Neural crest cell (in vitro differentiated cells): Measurements from ENCODE around the gene GGNBP2. TPM values are rescaled to one million over a fixed set of nuclear protein-coding genes. Genes with fewer than 3 reads are reported as not detected.
A peak's percentile ranks its signal among the peaks of the same experiment; 100 is the strongest.

ENCODE experiments used
- DNase-seq: peaks from one replicate; pipeline ENCODE4 v3.0.0; 2021; ENCODE audit warnings: low read depth, mixed read lengths, low spot score
- H3K27ac Mint-ChIP-seq: one replicate; pipeline ENCODE4 v1.8.0; 2021; ENCODE audit warnings: mild to moderate bottlenecking, mixed read lengths; ENCODE audit not compliant: unreplicated experiment
- H3K27me3 Mint-ChIP-seq: 2 replicates; pipeline ENCODE4 v1.8.0; 2021; ENCODE audit warnings: low read depth, mild to moderate bottlenecking, mixed read lengths
- H3K36me3 Mint-ChIP-seq: 2 replicates; pipeline ENCODE4 v1.8.0; 2021; ENCODE audit warnings: low read depth, mild to moderate bottlenecking, mixed read lengths
- H3K4me1 Mint-ChIP-seq: 2 replicates; pipeline ENCODE4 v1.8.0; 2021; ENCODE audit warnings: mixed read lengths
- H3K4me3 Mint-ChIP-seq: one replicate; pipeline ENCODE4 v1.8.0; 2021; ENCODE audit warnings: mild to moderate bottlenecking, mixed read lengths
- H3K9me3 Mint-ChIP-seq: 2 replicates; pipeline ENCODE4 v1.8.0; 2021; ENCODE audit warnings: mixed read lengths
- CTCF ChIP-seq: fragments of 200-600 bp; sonication (generic); conservative IDR thresholded peaks from 2 replicates; pipeline ENCODE4 v1.5.0; 2021; ENCODE audit warnings: antibody characterized with exemption, mild to moderate bottlenecking
- long read RNA-seq: library from polyadenylated mRNA; unstranded; transcript quantifications from one replicate; pipeline ENCODE4 v2.0.0, GENCODE V29; 2020
- total RNA-seq: library from RNA; stranded (reverse); gene quantifications from 2 replicates; pipeline ENCODE4 v1.2.1, GENCODE V29; 2021

The GGNBP2 gene
- 71.8 and 72.3 TPM in 2 replicates for total RNA-seq
- long read RNA-seq, partial matches to known transcripts, result 13 of 25 reads
- long read RNA-seq, other reads (novel, unspliced or antisense), result 10 of 25 reads

GRCh38 chr17:36544307-36545076 is at the start of gene GGNBP2:
GGNBP2 (plus strand) TSS chr17:36544919; CDS start chr17:36545725, 806 bp downstream.
- H3K4me1 Mint-ChIP-seq, result peaks cover 27% of the 10 kb centered on the region
- H3K9me3 Mint-ChIP-seq, result no peaks in the 10 kb centered on the region
- no peaks in the 10 kb centered on the region for H3K27me3 Mint-ChIP-seq
- no peak for TF ChIP-seq CTCF
- peaks cover 4% of the 10 kb centered on the region for H3K36me3 Mint-ChIP-seq
- peak; percentile 84 for DNase-seq
- peak within 1 kb of the TSS; percentile 98 for H3K4me3 Mint-ChIP-seq
- H3K27ac Mint-ChIP-seq, result peak within 1 kb of the TSS; percentile 98

GRCh38 chr17:36495076-36495578 is 49.6 kb upstream of the GGNBP2 start:
- no peak for DNase-seq
- Mint-ChIP-seq H3K9me3 (peaks cover 1% of the 10 kb centered on the region), H3K36me3 (peaks cover 25% of the 10 kb centered on the region), H3K4me1 (peaks cover 35% of the 10 kb centered on the region), H3K27me3 (no peaks in the 10 kb centered on the region), H3K27ac (peak overlapping the region; percentile 9), H3K4me3 (no peak overlapping the region)
- no peak for TF ChIP-seq CTCF

GRCh38 chr17:36496018-36496789 is 48.5 kb upstream of the GGNBP2 start:
- H3K9me3 Mint-ChIP-seq, result no peaks in the 10 kb centered on the region
- TF ChIP-seq CTCF, result no peak
- H3K4me3 Mint-ChIP-seq, result peak overlapping the region; percentile 76
- H3K36me3 Mint-ChIP-seq, result peaks cover 22% of the 10 kb centered on the region
- peak overlapping the region; percentile 85 for H3K27ac Mint-ChIP-seq
- H3K4me1 Mint-ChIP-seq, result peaks cover 33% of the 10 kb centered on the region
- no peaks in the 10 kb centered on the region for H3K27me3 Mint-ChIP-seq
- DNase-seq, result peak; percentile 18

GRCh38 chr17:36498155-36498554 is 46.6 kb upstream of the GGNBP2 start:
- H3K4me3 Mint-ChIP-seq, result no peak overlapping the region
- no peak for DNase-seq
- no peak overlapping the region for H3K27ac Mint-ChIP-seq
- TF ChIP-seq CTCF, result no peak
- peaks cover 37% of the 10 kb centered on the region for H3K4me1 Mint-ChIP-seq
- no peaks in the 10 kb centered on the region for H3K27me3 Mint-ChIP-seq
- H3K36me3 Mint-ChIP-seq, result peaks cover 20% of the 10 kb centered on the region
- no peaks in the 10 kb centered on the region for H3K9me3 Mint-ChIP-seq

GRCh38 chr17:36498560-36499300 is 46.0 kb upstream of the GGNBP2 start:
- no peak for TF ChIP-seq CTCF
- Mint-ChIP-seq H3K4me3 (no peak overlapping the region), H3K4me1 (peaks cover 42% of the 10 kb centered on the region), H3K27ac (no peak overlapping the region), H3K27me3 (no peaks in the 10 kb centered on the region), H3K9me3 (no peaks in the 10 kb centered on the region), H3K36me3 (peaks cover 23% of the 10 kb centered on the region)
- DNase-seq, result no peak
